Measurements from ENCODE around the gene MEX3D.

The MEX3D gene

DNA sequence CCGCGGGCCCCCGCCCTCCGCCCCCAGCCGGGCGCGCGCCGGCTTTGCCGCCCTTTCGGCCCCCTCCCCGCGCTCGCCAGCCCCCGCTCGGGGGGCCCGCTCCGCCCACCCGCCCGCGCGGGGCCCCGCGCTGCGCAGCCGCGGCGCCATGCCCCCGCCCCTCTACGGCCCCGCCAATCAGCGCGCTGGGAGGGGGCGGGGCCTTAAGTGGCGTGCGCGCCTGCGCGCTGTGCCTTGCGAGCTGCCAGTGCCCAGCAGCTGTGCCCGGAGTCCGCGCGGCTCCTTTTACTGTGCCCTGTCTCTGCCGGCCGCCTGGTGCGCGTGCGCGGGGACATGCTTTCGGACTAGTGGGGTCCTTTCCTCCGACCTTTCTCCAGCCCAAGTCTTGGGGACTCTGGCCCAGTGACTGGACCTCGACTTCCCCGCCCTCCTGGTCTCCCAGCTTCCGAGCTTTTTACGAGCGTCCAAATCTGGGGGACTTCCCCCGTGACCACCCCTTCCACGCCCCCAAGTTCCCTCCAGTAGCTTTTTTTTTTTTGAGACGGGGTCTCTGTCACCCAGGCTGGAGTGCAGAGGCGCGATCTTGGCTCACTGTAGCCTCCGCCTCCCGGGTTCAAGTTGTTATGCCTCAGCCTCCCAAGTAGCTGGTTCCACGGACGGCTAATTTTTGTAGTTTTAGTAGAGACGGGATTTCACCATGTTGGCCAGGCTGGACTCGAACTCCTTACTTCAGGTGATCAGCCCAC lies 24.8 kb upstream of the MEX3D start, which contains the start of gene MBD3:
TSS of gene MBD3 (minus strand) at position 111 of the 746 bp plus-strand sequence. CDS start 234 bp downstream, outside the sequence.
- peak; percentile 81 for DNase-seq

DNA sequence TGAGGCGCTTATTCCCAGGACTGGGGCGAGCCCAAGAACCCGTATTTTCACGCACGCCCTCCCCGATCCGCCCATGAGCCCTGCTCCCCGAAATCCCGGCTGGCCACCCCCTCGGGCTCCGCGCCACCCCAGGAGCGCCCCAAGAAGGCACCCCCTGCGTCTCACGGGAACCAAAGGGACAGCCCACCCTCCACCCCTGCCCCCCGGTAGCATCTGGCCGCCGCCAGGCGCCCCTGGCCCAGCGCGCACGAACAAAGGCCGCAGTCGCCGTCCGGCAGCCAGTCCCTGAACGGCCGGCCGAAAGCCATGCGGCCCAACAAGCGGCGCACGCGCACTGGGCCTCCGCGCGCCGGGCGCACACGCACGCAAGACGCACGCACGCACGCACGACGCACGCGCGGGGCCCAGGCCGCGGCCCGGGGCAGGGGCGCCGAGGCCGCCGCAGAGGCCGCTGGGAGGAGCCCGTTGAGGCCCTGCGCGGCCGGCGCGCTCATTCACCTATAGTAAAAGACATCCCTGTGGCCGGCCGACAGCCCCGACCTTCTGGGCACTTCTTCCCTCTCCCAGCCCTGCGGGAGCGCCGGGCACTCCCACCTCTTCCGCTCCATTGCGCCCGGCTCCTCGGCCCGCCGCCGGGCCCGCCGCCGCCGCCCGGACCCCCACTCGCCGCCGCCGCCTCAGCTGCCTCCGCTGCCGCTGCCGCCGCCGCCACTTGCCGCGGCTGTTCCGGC lies 24.1 kb upstream of the MEX3D start:
- peak; percentile 76 for DNase-seq

DNA sequence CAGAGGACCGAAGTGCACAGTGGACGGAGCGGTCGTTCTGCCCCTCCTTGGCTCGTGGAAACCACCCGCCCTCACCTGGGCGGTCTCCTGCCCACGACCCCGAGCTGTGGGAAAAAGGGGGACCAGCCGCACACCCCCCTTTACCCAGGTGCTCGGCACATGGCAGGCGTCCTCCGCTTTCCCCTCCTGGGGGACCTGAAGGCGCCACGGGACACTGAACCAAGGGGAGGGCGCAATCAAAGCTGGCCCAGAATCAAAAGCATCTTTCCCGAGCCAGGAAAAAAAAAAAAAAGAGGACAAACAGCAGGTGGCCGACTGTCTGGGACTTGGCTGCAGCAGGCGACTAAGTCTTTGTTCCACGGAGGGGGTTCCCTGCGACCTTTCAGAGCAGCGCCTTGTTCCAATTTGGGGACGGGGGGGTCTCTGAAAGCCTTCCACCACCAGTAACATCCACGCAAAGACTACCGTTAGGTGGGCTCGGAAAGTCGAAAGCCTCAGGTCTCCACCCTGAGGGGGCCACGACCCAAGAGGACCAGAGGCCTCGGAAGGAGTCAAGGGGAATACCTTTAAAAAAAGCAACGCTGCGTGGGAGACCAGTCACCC lies 23.4 kb upstream of the MEX3D start:
- no peak for DNase-seq

DNA sequence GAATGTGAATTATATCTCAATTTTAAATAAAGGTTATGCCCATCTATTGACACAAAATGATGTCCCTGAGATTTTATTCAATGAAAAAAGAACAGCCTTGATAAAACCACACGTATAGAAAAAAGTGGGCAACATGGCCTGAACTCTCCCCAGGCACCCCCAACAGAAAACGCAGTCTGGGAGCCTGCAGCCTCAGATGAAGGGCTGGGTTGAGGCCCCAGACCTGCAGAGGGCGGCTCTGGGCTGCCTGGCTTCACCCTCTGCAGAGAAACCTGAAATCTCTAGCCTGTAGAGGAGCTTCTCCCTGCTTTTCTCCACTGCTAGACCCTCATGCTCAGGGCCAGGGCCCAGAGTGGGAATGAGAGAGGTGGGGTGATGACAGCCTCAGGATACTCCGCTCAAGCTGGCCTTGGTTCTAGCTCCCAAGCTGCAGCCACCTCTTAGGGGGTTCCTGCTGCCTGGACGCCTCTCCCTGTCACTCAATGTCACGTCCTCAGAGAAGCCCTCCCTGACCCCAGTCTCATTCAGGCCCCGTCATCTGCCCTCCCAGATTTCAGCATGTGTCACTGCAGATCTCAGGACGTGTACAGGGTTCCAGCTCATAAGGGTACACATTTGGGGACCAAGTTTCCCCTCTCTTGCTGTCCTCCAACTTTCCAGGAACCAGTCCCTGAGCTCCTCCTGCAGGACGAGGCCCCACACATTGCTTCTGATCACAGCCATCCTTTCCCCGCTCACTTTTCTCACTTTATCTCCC lies 22.7 kb upstream of the MEX3D start:
- no peak for DNase-seq

DNA sequence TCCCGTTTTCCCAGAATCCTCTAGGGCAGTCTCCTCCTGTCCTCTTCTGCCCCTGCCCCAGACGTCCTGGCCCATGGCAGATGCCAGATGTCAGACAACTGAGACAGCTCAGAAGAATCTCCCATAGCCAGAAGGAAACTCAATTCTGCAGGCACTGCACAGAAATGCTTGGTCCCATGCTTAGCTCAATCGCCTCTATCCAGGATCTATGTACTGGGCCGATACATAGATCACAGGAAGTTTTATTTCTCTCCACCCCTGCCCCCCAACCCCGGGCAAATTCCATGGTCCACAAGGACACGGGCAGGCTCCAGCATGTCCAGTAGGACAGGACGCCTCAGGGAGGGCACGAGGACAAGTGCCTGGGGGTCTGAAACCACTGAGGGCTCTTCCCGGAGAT lies 19.7 kb upstream of the MEX3D start:
- no peak for DNase-seq

DNA sequence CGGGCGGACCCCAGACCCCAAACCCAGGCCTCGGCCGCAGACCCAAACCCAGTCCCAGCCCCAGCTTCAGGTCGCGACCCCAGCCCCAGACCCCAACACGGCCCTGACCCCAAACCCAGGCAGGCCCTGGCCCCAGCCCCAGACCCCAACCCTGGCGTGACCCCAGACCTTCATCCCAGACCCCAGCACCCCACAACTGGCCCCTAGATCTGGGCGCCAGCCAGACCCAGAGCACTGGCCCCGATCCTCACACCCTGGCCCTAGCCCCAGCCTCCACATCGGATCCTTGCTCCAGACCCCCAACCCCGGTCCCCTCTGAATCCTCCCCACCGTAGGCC lies 17.1 kb upstream of the MEX3D start:
- no peak for DNase-seq

DNA sequence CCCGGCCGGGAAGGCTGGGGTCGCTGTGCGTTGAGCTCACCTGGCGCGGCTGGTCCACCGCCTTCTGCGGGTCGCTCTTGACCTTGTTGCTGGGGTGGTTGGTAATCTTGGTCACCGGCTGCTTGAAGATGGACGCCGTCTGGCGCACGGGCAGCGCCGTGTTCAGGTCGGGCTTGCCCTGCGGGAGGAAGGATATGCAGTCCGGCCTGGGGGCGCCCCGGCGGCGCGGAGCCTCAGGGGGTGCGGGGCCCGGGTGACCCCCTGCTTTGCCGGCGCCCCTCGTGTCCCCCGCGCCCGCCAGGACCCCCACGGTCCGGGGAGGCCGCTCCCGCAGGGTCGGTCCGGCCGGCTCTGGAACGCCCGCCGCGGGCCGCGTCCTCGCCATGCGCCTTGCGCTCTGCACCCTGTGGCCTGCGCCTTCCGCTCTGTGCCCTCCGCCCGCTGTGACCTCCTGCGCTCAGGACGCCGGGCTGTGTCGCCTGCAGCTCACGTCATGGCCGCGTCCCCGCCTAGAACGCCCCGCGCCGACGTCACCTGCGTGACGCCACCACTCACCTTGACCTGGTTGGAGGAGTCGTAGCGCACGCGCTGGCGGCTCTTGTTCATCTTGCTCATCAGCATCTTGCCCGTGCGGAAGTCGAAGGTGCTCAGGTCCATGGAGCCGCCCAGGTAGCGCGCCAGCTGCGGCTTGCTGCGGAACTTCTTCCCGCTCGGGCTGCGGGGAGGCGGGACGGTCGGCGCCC lies 16.5 kb upstream of the MEX3D start:
- no peak for DNase-seq

DNA sequence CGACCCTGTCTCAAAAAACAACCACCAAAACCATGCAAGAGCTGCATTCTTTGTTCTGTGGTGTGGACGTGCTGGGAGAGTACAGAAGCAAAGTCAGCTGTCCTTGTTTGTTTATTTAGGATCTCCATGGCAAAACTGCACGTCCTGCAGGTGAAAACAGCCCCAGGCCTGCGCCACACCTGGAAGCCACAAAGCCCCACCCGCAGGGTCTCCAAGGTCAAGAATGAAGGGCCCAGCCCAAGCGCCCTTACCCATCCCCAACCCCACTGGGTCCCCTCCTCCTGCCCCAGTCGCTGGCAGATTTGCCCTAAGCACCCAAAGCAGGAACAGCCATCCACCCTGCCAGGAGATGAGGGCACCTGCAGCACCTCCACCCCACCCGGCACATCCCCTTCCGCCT lies 14.1 kb upstream of the MEX3D start:
- DNase-seq: no peak

DNA sequence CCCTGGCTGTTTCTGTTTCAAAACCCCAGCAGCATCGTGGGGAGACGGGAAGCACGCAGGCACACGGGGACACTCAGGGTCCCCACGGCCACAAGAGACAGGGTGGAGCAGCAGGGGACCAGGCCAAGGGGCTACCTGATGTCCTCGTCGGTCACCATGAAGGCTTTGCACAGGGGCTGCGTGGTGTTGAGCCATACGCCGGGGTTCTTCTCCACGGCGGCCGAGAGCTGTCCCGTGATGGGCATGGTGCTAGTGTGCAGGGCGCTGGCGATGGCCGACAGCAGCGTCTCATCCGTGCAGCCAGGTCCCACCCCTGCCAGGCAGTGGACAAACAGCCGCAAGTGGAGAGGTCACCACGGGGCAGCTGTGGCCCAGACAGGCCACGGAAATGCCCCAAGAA lies 12.8 kb upstream of the MEX3D start:
- no peak for DNase-seq

DNA sequence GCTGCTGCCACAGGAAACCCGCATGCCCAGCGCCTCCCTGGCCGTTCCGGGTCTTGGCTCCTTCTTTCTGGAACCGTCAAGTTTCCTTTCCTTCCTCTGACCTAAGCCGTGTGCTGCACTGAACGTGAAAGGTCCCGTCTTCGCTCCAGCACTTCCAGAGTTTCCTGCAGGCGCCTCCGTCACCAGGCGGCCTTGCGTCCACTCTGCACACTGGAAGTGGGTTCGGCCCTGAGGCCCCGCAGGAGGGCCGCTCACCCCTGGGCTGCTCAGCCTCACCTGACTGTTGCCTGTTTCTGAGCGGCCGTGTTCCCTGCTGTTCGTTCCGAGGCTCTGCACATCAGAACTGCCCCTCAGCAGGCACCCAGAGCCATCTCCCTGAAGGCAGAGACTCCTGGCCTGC lies 12.3 kb upstream of the MEX3D start:
- DNase-seq: no peak

DNA sequence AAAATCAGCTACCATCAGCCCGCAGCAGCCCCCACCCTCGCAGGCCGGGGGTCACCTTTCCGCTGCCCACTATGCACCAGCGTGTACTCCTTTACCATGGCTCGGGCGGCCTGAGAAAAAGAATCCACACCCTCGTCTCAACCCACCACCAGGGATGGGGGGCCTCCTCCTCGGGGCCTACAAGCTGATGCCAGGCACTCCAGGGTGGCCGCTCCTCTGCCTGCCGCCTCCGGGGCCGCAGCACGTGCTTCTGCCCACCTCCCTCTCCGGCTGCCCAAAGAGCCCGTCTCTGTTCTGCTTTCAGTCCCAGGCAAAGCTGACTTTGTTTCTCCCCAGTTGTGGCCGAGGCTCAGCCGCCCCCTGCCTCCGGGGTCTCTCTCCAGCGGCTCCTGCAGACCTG lies 11.1 kb upstream of the MEX3D start:
- no peak for DNase-seq

DNA sequence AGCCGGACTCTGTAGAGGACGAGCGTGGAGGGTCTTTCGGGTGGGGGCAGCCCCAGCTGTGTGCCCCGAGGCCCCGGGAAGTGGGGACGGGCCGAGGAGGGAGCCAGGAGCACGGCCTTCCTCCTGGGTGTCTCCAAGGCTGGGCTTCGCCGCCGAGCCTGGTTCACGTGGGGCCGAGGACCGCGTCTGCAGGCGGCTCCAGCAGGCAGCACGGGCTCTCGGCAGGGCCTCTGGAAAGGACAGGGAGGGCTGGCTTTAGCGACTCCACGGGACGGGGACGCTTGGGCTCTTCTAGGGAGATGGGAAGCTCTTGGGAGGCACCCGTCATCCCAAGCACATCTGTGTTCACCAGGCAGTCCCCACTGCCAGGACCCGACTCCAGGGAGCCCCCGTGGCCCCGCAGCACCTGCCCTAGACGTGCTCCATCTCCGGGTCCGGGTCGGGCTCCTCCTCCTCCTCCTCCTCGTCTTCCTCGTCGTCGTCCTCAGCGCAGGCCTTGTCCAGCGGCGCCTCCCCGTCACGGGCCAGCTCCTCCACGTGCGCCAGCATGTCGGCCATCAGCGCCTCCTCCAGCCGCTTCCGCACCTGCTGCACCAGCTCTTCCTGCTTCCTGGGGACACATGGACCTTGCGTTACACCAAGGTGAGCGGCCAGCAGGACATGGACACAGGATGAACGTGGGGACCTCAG lies 9.9 kb upstream of the MEX3D start:
- no peak for DNase-seq

DNA sequence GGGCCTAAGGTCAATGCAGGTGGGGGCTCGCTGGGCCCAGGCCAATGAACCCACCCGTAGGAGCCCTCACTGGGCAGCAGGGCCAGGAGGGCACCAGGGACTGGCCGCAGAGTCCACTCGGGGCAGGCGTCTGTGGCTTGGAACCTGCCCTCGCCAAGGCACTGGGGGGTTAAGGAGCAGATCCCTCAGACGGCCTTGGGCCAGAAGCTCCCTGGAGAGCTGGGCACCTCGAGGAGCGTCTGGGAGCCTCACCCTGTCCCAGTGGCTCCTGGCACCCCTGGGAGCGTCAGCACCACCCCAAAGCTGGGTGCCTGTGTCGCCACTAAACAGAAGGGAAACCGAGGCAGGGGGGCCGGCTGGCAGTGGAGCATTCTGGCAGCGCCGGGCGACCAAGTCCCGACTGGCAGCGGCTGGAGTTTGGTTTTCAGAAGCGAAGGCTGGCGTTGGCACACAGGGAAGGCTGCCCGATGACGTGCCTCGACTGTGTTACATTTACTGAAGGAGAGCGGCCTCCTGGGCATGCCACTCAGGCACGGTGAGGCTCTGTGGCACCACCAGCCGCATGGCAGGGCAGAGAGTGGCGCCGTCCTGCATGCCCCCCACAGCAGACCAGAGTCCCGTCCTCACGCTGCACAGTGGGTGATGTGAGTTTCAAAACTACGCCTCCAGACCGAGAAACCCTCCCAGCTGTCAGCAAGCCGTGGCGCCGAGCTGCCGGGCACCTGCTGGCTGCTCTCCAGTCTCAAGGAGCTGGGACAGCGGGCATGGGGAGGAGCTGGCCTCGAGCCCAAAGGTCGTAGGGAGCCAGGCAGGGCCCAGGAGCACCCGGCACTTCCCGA lies 9.2 kb upstream of the MEX3D start:
- DNase-seq: no peak

DNA sequence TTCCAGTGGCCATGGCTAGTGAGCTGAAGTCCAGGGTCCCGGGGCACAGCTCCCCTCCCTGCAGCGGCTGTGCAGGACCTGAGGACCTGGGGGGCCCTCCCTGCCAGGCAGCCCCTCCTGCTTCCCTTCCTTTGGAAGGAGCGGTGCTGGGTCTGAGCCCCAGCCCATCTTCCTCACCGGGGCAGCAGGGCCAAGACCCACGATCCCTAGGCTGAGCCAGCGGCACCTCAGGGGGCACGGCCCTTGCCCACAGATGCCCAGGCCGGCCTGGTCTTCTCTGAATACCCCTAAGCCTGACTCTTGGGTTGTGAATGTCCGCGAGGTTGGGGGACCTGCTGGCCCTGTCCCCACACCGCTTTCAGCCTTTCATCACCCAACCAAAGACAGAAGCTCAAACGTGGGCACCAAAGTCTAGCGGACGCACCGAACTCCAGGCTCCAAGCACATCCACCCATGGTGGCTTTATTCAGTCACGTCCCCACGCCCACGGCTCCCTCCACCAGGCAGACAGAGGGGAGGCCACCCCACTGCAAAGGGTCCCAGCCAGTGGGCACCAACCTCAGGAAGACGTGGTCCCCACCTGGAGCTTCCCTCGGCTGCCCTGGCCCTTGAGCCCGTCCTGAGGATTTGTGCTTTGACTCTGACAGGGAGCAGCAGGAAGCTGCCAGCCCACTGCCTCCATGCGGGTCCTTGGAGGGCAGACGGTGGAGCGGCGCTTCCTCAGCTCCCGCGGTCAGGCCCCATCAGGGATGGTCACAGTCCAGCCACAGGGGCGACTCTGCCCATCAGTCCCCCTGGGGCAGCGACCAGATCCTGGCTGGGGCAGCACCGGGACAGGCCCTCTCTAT lies 8.3 kb upstream of the MEX3D start:
- DNase-seq: no peak

DNA sequence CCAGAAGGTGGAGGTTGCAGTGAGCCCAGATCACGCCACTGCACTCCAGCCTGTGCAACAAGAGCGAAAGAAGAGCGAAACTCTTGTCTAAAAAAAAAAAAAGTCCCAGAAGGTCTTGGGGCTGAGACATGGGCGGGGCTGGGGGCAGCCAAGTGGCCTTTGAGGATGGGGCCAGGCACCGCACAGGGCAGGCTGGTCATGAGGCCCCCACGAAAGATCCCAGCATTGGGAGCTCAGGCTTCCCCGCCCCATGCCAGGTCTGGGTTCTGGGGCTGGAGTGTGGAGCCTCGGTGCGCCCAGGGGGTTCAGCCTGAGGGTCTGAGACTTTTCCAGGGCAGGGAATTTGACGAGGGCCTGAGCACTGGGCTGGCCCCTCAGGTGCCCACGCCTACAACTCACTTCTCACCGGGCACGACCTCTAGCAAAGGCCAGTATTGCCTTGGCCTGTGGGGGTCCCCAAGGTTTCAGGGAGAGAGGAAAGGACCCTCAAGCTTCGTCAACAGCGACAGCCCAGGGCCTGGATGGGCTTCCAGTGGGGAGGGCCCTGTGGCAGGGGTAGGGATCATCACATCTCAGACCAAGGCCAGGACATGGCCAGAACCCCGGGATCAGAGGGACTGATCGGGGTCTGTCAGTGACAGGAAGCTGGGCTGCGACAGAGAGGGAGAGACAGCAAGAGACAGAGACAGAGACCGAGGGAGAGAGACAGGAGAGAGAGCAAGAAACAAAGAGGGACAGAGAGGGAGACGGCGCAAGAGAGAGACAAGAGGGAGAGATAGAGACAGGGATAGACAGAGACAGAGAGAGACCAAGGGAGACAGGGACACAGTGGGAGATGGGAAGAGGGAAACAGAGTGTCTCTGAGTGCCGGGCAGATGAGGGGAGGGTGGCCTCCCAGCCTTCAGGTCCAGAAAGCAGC lies 7.5 kb upstream of the MEX3D start:
- DNase-seq: no peak

DNA sequence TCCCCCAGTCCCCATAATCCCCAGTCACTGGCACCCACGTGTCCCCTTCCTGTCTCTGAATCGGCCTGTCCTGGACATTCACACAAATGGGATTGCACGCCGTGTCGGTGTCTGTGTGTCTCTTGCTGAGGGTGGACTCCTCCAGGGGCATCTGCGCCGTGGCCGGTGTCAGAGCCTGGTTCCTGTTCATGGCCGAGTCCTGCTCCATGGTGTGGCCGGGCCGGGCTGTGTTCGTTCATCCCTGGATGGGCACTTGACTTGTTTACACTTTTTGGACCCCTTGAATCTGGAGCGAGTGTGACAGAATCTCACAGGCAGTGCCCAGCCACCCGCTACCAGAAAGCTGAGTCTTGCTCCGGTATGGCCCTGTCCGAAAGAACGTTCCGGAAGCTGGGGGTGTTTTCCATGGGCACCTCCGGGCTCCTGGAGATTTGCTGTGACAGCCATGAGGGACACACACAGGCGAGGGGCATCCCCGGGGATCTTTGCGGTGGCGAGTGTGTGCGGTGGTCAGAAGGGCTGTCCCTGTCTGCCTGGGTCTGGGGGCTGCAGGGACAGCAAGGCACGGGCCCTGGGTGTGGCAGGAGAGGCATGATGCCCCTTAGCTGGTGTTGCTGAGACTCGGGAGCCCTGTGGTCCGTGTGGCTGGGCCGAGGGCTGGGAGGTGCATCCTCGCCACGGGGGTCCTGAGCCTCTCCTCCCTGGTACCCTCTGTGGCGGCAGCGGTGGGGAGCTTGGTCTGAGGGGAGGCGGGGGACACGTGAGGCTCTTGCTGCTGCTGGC lies 6.4 kb upstream of the MEX3D start:
- no peak for DNase-seq

DNA sequence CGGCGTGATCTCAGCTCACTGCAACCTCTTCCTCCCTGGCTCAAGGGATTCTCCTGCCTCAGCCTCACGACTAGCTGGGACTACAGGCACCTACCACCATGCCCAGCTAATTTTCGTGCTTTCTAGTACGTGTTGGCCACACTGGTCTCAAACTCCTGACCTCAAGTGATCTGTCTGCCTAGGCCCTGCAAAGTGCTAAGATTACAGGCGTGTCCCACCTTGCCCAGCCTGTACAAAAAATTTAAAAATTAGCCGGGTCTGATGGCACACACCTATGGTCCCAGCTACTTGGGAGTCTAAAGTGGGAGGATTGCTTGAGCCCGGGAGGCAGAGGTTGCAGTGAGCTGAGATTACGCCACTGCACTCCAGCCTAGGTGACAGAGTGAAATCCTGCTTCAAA lies 4.7 kb upstream of the MEX3D start:
- no peak for DNase-seq

DNA sequence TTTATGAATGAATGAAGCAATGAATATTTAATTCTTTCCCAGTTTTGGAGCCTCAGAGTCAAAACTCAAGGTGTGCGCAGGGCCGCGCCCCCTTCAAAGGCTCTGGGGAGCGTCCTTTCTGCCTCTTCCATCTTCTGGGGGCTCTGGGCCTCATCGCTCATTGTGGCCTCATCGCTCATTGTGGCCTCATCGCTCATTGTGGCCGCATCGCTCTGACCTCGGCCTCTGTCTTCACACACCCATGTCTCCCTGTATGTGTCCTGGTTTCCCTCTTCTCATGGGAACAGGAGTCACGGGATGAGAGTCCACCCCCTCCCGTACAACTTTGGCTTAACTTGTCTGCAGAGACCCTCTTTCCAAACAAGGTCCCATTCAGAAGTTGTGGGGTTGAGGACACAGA lies 3.2 kb upstream of the MEX3D start:
- DNase-seq: no peak

All from activated effector memory CD4-positive, alpha-beta T cell treated with Interleukin-2 at 50 U/mL for 16 hours (primary cell).